K562 (cell line): ENCODE data around the gene NLRP7. TPM values are rescaled to one million over a fixed set of nuclear protein-coding genes. Genes with fewer than 3 reads are reported as not detected.
A peak's percentile ranks its signal among the peaks of the same experiment; 100 is the strongest.

Source experiments
- ARID3A ChIP-seq: IDR thresholded peaks from 2 replicates; pipeline ENCODE4 v1.6.1; 2012; ENCODE audit warnings: low read depth, low read length, improper control_type of control experiment, borderline replicate concordance
- ATF2 ChIP-seq: sonication (generic); formaldehyde crosslinking; IDR thresholded peaks from 2 replicates; pipeline ENCODE4 v1.8.1; 2022; ENCODE audit warnings: missing genetic modification reagents
- ATF3 ChIP-seq, 2 experiments: fragments of 450-650 bp in 1 of 2; sonication (generic) in 1 of 2; formaldehyde crosslinking in 1 of 2; IDR thresholded peaks in 1 of 2; conservative IDR thresholded peaks in 1 of 2; 2 replicates each; pipeline versions ENCODE4 v1.6.1 to v1.8.1; 2016 to 2023; ENCODE audit warnings: mild to moderate bottlenecking in 2 of 2, moderate library complexity in 2 of 2, inconsistent platforms in 1 of 2, missing genetic modification reagents in 1 of 2
- FOXK1 ChIP-seq: sonication (generic); formaldehyde crosslinking; IDR thresholded peaks from 2 replicates; pipeline ENCODE4 v1.8.0; 2022; ENCODE audit warnings: missing genetic modification reagents, mild to moderate bottlenecking, borderline replicate concordance
- MAFG ChIP-seq: fragments of 450-650 bp; conservative IDR thresholded peaks from 2 replicates; pipeline ENCODE4 v1.6.1; 2016; ENCODE audit warnings: missing genetic modification characterization, missing compliant biosample characterization
- NCOR1 ChIP-seq: fragments of 450-650 bp; IDR thresholded peaks from 2 replicates; pipeline ENCODE4 v1.6.1; 2016; ENCODE audit warnings: mild to moderate bottlenecking, moderate library complexity
- THRB ChIP-seq: fragments of 450-650 bp; formaldehyde crosslinking; conservative IDR thresholded peaks from 2 replicates; pipeline ENCODE4 v1.4.0; 2022; ENCODE audit warnings: mild to moderate bottlenecking, missing genetic modification characterization
- ZBTB33 ChIP-seq: sonication (generic); formaldehyde crosslinking; IDR thresholded peaks from 2 replicates; pipeline ENCODE4 v1.8.1; 2023; ENCODE audit warnings: mild to moderate bottlenecking, missing genetic modification reagents
- ZNF184 ChIP-seq: sonication (generic); formaldehyde crosslinking; IDR thresholded peaks from 2 replicates; pipeline ENCODE4 v1.5.0; 2020; ENCODE audit warnings: missing genetic modification reagents
- ZNF253 ChIP-seq: fragments of 250-450 bp; sonication (Bioruptor Pico); conservative IDR thresholded peaks from 2 replicates; pipeline ENCODE4 v1.6.1; 2021; ENCODE audit warnings: mild to moderate bottlenecking
- ZNF277 ChIP-seq: fragments of 250-450 bp; sonication (Bioruptor Pico); IDR thresholded peaks from 2 replicates; pipeline ENCODE4 v1.8.0; 2022; ENCODE audit warnings: inconsistent platforms, mild to moderate bottlenecking, moderate library complexity, borderline replicate concordance
- ZNF444 ChIP-seq: fragments of 250-450 bp; sonication (Bioruptor Pico); IDR thresholded peaks from 2 replicates; pipeline ENCODE4 v1.4.0; 2020; ENCODE audit warnings: mild to moderate bottlenecking, moderate library complexity
- ZNF511 ChIP-seq: sonication (generic); formaldehyde crosslinking; IDR thresholded peaks from 2 replicates; pipeline ENCODE4 v1.8.0; 2022; ENCODE audit warnings: mild to moderate bottlenecking, missing genetic modification reagents
- ZNF668 ChIP-seq: fragments of 250-450 bp; sonication (Bioruptor Pico); IDR thresholded peaks from 2 replicates; pipeline ENCODE4 v1.8.0; 2022; ENCODE audit warnings: mild to moderate bottlenecking, inconsistent platforms
- ZNF77 ChIP-seq: fragments of 250-450 bp; sonication (Bioruptor Pico); IDR thresholded peaks from 2 replicates; pipeline ENCODE4 v1.5.0; 2020
- ZNF830 ChIP-seq: fragments of 250-450 bp; sonication (Bioruptor Pico); IDR thresholded peaks from 2 replicates; pipeline ENCODE4 v1.5.0; 2021; ENCODE audit warnings: mild to moderate bottlenecking
- ZSCAN32 ChIP-seq: fragments of 450-650 bp; formaldehyde crosslinking; IDR thresholded peaks from 2 replicates; pipeline ENCODE4 v1.4.0; 2020; ENCODE audit warnings: mild to moderate bottlenecking, moderate library complexity
- polyA plus RNA-seq, 8 experiments: library from polyadenylated mRNA; depleted of rRNA in 4 of 8; stranded (reverse) in 5 of 8; unstranded in 3 of 8; fragments of >200 nt; fragmentation: Nextera tagmentation in 2 of 8; fragmentation: Illumina TruSeq in 1 of 8; extraction: Ambion mirVana in 2 of 8; extraction: Trizol in 1 of 8; gene quantifications; 2 replicates each; pipeline versions ENCODE4 v1.2.1 to v1.2.3, GENCODE V29; 2011 to 2014; ENCODE audit warnings: inconsistent platforms in 1 of 8, missing spikeins in 1 of 8
- total RNA-seq, 7 experiments: library from RNA; depleted of rRNA in 6 of 7; stranded (reverse); fragments of >200 nt in 6 of 7; fragmentation: Illumina TruSeq in 2 of 7; extraction: Trizol in 2 of 7; gene quantifications; 2 replicates each; pipeline versions ENCODE4 v1.2.1 to v1.2.3, GENCODE V29; 2011 to 2021; ENCODE audit warnings: low replicate concordance in 1 of 7

The NLRP7 gene
- total and polyA plus RNA-seq, 9 of the 15 experiments (the other 6 are each of a cell fraction or from before 2014, with no cell fraction given), result 0.03 to 0.22 (median 0.09) TPM; not detected in 3

- TF ChIP-seq ARID3A (no peak), FOXK1 (CRISPR knock-in tag) (0 out of 2 replicates have a peak, but pooled peaks have one; percentile 45), ZNF668 (CRISPR knock-in tag) (no peak), ZNF444 (CRISPR knock-in tag) (no peak), ATF2 (CRISPR knock-in tag) (no peak), ZBTB33 (CRISPR knock-in tag) (peak; percentile 66; the same call in 1 of the 2 replicates), ATF3 (IDR thresholded peaks at IDR 0.05) (no peak), ATF3 (CRISPR knock-in tag; conservative IDR thresholded peaks at IDR 0.05) (no peak), ZNF511 (CRISPR knock-in tag) (no peak), THRB (CRISPR knock-in tag) (no peak), ZNF184 (CRISPR knock-in tag) (no peak), NCOR1 (no peak), MAFG (tag) (no peak), ZNF77 (no peak), ZNF830 (CRISPR knock-in tag) (no peak), ZNF253 (CRISPR knock-in tag) (no peak), ZSCAN32 (CRISPR knock-in tag) (no peak), ZNF277 (CRISPR knock-in tag) (no peak)
These were observed 41.4 kb downstream of the NLRP7 start, which contains the start of gene NCR1 (continued) for GRCh38 chr19:54905803-54906511.
